HG03521 (cell line): ENCODE measurements around the gene C14orf180.

Experiments
- ATAC-seq: cut with Tn5 transposase; IDR thresholded peaks from one replicate; pipeline ENCODE4 v1.9.1; 2021; ENCODE audit warnings: mild to moderate bottlenecking, moderate library complexity; ENCODE audit not compliant: unreplicated experiment

Gene C14orf180

DNA sequence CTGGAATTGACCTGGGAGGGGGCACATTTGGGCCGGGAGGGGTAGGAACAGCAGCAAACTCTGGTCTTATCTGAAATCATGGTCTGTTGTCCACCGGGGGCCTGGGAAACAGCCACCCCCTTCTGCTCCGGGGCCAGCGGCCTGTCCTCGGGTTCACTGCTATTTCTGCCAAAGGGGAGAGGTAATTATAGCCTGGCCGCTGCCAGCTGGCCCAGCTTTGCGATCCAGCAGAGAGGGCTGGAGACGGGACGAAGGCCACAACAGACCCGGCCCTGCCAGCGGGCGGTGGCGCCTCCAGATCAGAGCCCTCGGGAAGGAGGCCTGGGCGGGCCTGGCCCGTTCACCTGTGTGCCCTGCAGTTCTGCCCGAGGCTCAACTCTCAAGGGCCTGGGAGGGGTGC, at the start of gene C14orf180:
TSS of gene C14orf180 (plus strand) at position 258 of the 400 bp plus-strand sequence. CDS start 6,667 bp downstream, outside the sequence.
- ATAC-seq = no peak

DNA sequence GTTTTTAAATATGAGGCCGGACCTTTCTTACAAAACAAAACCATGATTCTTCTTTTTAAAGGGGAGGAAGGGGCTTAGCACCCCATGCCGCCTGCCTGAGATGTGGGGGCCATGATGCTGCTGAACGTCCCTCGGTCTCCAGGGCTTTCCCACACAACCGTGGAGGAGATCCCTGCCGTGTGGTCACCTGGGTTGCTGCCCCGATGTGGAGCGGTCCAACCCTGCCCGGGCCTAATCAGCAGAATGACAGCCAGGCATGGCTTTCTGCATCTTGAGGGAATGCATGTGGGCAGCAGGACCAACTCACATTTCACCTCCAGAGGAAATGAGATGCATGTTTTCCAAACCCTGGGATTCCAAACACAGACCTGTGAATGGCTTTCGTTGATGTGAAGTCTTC, 48.9 kb upstream of the C14orf180 start:
- no peak for ATAC-seq

DNA sequence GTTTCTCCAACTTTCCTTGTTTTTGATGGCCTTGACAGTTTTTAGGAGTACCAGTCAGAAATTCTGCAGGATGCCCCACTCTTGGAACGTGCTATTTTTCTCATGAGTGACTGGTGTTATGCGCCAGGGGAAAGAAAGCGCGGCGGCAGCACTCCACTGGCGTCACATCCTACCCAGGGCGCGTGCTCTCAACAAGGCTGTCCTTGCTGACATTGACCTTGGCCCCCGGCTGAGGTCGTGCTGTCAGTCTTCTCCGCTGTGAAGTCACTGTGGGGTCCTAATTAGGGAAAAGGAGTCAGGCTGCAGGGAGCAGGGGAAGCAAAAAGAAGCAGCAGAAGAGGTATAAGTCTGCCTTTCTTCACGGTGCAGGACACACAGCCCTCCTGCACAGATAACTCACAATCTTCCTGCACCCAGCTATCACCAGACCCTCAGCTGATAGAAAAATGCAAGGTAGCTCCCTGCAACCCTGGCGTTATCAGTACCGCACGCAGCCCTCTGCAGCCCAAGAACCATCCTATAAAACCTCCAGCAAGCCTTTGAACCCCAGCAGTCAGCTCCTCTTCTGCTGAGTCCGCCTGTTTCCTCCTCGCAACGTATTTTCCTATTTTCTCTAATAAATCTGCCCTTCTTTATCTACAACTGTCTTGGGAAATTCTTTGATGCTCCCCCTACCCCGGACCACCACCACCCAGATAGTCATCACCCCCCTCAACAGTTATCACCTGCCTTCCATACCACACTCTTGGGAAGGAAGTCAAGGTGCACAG, 48.0 kb upstream of the C14orf180 start:
- no peak for ATAC-seq

- no peak for ATAC-seq
These were observed 47.4 kb upstream of the C14orf180 start for GRCh38 chr14:104532191-104532555.

DNA sequence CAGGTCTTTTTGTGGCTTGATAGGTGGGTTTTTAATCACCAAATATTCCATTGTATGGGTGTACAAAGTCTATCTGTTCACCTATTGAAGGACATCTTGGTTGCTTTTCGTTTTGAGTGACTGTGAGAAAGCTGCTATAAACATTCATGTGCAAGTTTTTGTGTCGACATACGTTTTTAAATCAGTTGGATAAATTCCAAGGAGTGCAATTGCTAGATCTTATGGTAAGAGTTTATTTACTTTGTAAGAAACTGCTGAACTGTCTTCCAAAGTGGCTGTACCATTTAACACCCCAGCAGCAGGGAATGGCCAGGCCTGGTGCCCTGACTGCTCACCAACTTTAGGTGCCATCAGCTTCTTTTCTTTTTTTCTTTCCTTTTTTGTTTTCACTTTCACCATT, 45.5 kb upstream of the C14orf180 start:
- no peak for ATAC-seq

- no peak for ATAC-seq
These were observed 42.5 kb upstream of the C14orf180 start for GRCh38 chr14:104536942-104537612.

GRCh38 chr14:104537613-104537988, 42.0 kb upstream of the C14orf180 start:
- no peak for ATAC-seq

DNA sequence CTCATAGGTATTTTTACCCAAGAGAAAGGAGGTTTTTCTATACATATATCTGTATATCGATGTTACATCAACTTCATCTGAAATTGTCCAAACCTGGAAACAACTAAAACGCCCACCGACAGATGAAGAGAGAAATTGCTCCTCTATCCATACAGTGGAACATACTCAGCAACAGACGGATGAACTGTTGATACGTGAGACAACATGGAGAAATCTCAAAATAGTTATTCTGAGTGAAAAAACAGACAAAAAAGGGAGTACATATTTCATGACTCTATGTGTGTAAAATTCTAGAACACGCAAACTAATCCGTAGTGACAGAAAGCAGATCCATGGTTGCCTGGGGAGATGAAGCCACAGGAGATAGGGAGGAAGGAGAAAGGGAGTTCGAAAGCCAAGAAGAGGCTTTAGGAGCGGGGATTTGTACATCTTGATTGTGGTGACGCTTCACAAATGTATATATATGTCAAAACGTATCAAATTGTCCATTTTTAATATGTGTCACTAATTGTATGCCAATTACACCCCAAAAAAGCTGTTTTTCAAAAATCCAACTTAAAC, 37.6 kb upstream of the C14orf180 start:
- no peak for ATAC-seq

DNA sequence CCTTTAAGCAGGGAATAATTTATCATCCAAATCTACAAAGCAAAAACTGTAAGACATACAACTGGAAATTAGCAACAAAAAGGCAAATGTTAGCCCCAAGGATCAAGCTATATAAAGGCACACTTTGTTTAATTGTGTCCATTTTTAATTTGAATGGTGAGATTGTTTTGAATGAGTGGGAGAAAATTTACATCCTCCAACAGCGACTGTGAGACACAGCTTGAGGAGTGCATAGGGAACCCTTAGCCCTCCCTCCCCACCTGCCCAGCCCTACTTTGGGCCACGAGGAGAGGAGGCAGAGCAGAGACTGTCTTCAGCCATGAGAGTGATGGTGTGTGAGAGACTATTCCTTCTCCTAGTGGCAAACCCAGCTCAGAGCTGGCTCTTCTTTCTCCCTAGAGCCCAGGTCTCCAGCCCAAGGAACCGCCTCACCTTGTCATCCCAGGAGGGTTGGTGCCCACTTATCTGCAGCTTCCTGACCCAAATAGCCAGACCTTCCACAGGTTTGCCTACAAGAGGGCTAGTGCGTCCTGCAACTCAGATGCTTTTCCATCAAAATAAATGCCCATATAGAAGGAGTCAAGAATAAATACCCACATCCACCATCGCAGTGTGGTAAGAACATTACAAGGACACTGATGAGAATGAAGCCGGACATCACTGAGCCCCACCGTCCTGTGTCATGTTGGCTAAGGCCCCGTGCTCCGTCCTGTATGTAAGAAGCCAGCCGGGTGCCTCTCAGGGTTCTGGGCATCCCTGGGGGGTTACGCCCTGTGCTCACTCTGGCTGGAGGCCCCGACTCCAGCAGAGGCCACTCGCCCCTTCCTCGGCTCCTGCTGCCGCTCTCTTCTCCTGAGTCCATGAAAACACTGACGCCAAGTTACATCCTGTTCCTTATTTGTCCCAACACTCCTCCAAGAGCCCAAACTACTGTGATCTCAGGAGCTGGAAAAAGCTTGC, 36.4 kb upstream of the C14orf180 start:
- ATAC-seq = no peak

DNA sequence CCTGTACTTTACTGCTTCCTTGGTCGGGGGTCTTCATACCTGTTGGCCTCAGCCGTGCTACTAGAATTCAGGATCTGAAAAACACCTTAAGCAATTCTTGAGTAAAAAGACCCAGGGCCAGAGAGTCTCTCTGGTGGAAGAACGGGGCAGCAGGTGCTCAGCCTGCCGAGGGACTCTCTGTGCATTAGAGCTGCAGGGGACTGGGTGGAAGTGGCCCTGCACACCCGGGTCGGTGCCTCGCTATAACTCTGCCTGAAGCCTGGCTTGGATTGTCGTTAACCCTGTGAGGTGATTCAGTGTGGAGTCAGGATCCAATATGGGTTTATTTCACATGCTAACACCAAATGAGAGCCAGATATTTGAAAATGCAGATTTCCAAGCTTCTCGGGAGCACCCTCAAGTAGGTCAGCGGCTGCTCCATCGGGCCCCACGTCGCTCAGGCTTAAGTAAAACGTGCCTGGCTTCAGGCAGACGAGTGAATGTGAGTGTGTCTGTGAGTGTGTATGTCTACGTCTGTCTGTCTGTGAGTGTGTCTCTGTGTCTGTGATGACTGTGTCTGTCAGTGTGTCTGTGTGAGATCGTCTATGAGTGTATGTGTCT, 35.1 kb upstream of the C14orf180 start:
- ATAC-seq = no peak

- ATAC-seq = no peak
These were observed 34.2 kb upstream of the C14orf180 start for GRCh38 chr14:104545151-104545941.

DNA sequence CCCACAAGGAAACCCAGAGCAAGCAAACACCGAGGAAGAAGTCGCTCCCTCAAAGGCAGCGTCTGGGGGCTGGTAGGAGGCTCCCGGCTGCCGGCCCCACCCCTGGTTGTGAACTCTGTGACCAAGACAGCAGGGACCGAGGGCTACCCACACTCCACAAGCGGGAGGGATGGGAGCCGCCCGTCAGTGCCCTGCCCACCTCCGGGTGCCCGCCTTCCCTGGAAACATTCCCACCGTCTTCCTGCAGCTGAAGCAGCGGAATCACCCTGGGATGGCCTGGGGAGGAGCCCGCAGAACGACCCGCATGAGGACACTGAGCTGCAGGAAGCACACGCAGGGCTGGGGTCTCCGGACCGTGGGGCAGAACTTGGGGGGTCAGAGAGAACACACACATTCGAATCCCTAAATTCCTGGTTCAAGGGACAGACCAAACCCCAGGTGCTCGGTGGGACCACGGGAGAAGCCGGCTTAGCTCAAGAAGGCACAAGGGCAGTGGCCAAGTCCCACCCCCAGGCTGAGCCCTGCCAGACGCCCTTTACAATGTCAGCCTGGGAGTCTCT, 33.5 kb upstream of the C14orf180 start:
- no peak for ATAC-seq

- ATAC-seq = no peak
These were observed 32.8 kb upstream of the C14orf180 start for GRCh38 chr14:104546591-104547309.

GRCh38 chr14:104547310-104547997, 32.1 kb upstream of the C14orf180 start:
- ATAC-seq = no peak

DNA sequence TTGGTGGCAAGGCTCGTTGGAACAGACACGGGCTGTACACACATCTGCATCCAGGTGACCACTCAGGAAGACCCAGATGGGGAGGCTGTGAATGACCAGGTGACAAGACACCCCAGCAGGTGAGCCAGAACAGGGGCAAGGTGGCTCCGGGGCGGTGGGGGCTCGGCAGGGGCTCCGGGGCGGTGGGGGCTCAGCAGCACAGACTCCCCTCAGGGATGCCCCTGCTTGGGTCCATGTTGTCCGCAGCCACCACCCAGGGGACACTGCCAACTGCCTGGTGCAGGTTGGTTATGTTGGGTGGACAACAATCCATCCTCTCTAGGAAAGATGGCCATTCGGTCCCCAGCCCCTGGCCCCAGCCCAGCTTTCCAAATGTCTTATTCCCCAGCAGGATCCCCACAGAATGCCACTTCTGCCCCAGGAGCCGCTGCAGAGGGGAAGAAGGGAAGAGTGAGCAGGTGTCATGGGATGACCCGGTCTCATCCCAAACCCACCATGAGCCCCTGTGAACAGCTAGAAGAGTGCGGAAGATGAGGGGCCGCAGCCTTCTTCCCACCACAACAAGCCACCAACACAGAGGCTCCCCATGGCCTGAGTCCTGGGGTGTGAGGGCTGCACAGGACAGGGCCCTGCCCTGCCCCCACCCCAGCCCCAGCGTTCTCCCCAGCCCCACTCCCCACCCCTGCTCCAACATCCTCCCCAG, 31.4 kb upstream of the C14orf180 start:
- no peak for ATAC-seq

DNA sequence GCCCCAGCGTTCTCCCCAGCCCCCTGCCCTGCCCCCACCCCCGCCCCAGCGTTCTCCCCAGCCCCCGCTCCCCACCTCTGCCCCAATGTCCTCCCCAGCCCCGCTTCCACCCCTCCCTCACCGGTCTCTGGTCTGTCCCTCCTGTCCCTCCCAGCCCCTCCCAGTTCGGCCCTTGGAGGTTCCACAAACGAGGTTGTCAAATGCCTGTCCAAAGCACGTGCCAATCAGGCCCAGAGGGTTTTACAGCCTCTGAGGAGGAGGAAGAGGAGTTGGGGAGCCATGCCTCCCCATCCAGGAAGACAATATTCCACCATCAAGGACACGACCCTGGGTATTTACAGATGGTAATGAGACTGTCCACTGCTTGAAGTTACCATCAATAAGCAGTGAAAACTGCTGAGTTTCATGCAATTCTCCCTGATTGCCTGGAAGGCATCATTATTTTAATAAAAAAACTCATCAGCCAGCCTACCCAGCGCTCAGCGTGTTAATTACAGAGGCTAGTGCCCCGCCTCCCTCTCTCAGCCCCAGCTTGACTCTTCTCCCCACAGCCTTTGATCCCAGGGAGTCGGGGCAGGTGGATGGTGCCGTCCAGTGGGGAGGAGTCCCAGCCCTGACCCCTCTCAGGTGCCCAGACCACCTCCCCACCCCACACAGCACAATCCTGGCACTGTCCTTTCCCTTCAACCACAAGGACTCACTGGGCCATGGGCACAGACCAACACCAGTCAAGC, 30.6 kb upstream of the C14orf180 start:
- no peak for ATAC-seq
